Hepatocyte (in vitro differentiated cells): Measurements from ENCODE around the gene ATR. TPM values are rescaled to one million over a fixed set of nuclear protein-coding genes. Genes with fewer than 3 reads are reported as not detected.

Source experiments
- DNase-seq: peaks from one replicate; pipeline ENCODE4 v3.0.0-alpha.2; 2016; ENCODE audit warnings: low spot score
- H2AFZ ChIP-seq: fragments of 200-600 bp; sonication (generic); 2 replicates; pipeline ENCODE4 v1.6.0; 2016; ENCODE audit warnings: antibody characterized with exemption, mild to moderate bottlenecking
- H3K27ac ChIP-seq: fragments of 200-600 bp; sonication (generic); 2 replicates; pipeline ENCODE4 v1.5.1; 2016; ENCODE audit warnings: mild to moderate bottlenecking
- H3K27me3 ChIP-seq: fragments of 200-600 bp; sonication (generic); 2 replicates; pipeline ENCODE4 v1.6.1; 2016
- H3K36me3 ChIP-seq: fragments of 200-600 bp; sonication (generic); replicated peaks from 2 replicates; pipeline ENCODE4 v1.5.1; 2016; ENCODE audit warnings: low read depth; ENCODE audit not compliant: insufficient read depth
- H3K4me1 ChIP-seq: fragments of 200-600 bp; sonication (generic); 2 replicates; pipeline ENCODE4 v1.5.1; 2016; ENCODE audit warnings: mild to moderate bottlenecking, moderate library complexity; ENCODE audit not compliant: insufficient read depth
- H3K4me2 ChIP-seq: fragments of 200-600 bp; sonication (generic); 2 replicates; pipeline ENCODE4 v1.6.0; 2016
- H3K4me3 ChIP-seq: fragments of 200-600 bp; sonication (generic); 2 replicates; pipeline ENCODE4 v1.5.1; 2016; ENCODE audit warnings: mild to moderate bottlenecking
- H3K79me2 ChIP-seq: fragments of 200-600 bp; sonication (generic); 2 replicates; pipeline ENCODE4 v1.6.0; 2017; ENCODE audit warnings: mild to moderate bottlenecking
- H3K9me2 ChIP-seq: fragments of 200-600 bp; sonication (generic); replicated peaks from 2 replicates; pipeline ENCODE4 v1.6.0; 2017; ENCODE audit warnings: mild to moderate bottlenecking; ENCODE audit not compliant: insufficient read depth
- H3K9me3 ChIP-seq: fragments of 200-600 bp; sonication (generic); 2 replicates; pipeline ENCODE4 v1.5.1; 2016; ENCODE audit warnings: low read depth, mild to moderate bottlenecking
- H4K20me1 ChIP-seq: fragments of 200-600 bp; sonication (generic); 2 replicates; pipeline ENCODE4 v1.6.0; 2016; ENCODE audit warnings: mild to moderate bottlenecking; ENCODE audit not compliant: insufficient read depth, poor library complexity, severe bottlenecking
- CTCF ChIP-seq: fragments of 200-600 bp; sonication (generic); IDR thresholded peaks from 2 replicates; pipeline ENCODE4 v1.5.1; 2016; ENCODE audit warnings: antibody characterized with exemption, mild to moderate bottlenecking; ENCODE audit not compliant: poor library complexity
- EZH2 ChIP-seq: fragments of 200-600 bp; sonication (generic); IDR thresholded peaks from 2 replicates; pipeline ENCODE4 v1.6.1; 2016; ENCODE audit warnings: antibody characterized with exemption, mild to moderate bottlenecking, borderline replicate concordance
- EZH2phosphoT487 ChIP-seq: fragments of 200-600 bp; sonication (generic); IDR thresholded peaks from one replicate; pipeline ENCODE4 v1.6.1; 2018; ENCODE audit warnings: antibody characterized with exemption, mild to moderate bottlenecking, low read depth, moderate library complexity; ENCODE audit not compliant: unreplicated experiment, severe bottlenecking
- WGBS: methylation state at CpG from one replicate; pipeline ENCODE4 v1.1.6; 2016; ENCODE audit warnings: low lambda C conversion rate; ENCODE audit errors: missing lambda C conversion rate; 5-methylcytosine and 5-hydroxymethylcytosine counted together
- polyA plus RNA-seq: library from polyadenylated mRNA; unstranded; fragments of >200 nt; fragmentation: Nextera tagmentation; extraction: Ambion mirVana; gene quantifications from 2 replicates; pipeline ENCODE4 v1.2.1, GENCODE V29; 2016
- total RNA-seq: library from RNA; depleted of rRNA; stranded (reverse); fragments of >200 nt; gene quantifications from 2 replicates; pipeline ENCODE4 v1.2.3, GENCODE V29; 2014

ATR gene
- total and polyA plus RNA-seq, 2 experiments from 2014 or later = 10.0 to 35.6 TPM

GRCh38 chr3:142450189-142450588 is 128.3 kb downstream of the ATR start:
- TF ChIP-seq CTCF = no peak
- TF ChIP-seq EZH2 = no peak
- TF ChIP-seq EZH2phosphoT487 = no peak
- Histone ChIP-seq H3K9me3 (no peaks in the 10 kb centered on the region), H4K20me1 (peaks cover 3% of the 10 kb centered on the region), H3K4me3 (no peak overlapping the region), H2AFZ (no peak overlapping the region), H3K79me2 (peaks cover 24% of the 10 kb centered on the region), H3K9me2 (no peaks in the 10 kb centered on the region), H3K27ac (no peak overlapping the region), H3K27me3 (no peaks in the 10 kb centered on the region), H3K36me3 (no peaks in the 10 kb centered on the region), H3K4me1 (peaks cover 11% of the 10 kb centered on the region), H3K4me2 (no peak overlapping the region)
- 80% methylated on average over 3 of the region's 3 CpGs for WGBS
- DNase-seq = no peak

DNA sequence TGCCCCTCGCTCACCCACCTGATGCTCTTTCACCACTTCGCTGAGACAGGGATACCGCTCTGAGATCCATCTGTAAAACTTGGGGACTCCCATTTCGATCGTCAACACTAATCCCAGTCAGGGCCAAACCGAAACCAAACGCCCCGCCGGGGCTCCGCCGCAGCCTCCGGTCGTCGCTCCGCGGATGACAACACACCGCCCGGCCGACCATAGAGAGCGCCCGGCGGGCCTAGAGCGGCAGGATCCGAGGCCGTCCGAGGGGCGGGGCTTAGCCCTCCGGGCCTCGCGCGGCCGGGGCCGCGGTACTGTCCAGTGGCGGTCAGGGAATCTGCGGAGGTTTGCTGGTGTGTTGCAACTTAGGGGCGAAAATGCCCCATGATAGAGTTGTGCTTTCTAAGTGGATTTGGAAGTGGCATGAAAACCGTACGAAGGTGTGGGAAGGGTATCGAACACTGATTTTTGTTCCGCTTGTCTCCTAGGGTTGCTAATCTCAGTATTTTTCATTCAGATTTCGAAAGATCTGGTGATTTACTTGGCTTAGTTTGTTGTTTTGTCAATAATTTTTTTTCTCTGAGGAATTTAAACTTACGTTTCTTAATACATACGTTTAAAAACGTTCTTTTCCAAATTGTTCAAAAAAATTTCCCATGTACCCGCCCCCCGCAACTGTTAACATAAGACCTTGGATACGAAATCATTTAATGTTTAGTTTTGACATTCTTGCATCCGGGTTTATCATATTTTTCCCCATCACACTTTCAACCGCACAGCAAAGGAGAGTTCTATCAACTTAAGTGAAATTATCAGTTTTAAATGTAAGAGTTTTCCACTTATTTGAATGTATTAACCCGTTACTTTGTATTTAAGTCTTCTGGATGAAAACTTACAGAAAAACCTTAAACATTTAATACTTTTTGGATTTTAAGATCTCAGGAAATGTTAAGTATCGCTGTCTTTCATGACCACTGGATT is 130.4 kb downstream of the ATR start, which contains the start of gene XRN1:
Gene XRN1 (minus strand): TSS at position 186 of the 972 bp plus-strand sequence. CDS start 93 bp downstream, at position 93.
- Histone ChIP-seq H3K4me2 (peak within 1 kb of the TSS; percentile 84), H3K4me3 (peak within 1 kb of the TSS; percentile 67), H3K79me2 (peaks cover 44% of the 10 kb centered on the region), H3K4me1 (peaks cover 11% of the 10 kb centered on the region), H3K27ac (peak within 1 kb of the TSS; percentile 98), H4K20me1 (peaks cover 14% of the 10 kb centered on the region), H3K36me3 (no peaks in the 10 kb centered on the region), H2AFZ (peak within 1 kb of the TSS; percentile 87), H3K9me2 (no peaks in the 10 kb centered on the region), H3K27me3 (no peaks in the 10 kb centered on the region), H3K9me3 (no peaks in the 10 kb centered on the region)
- WGBS = 8% methylated on average over 51 of the region's 52 CpGs
- DNase-seq = peak; percentile 98
- no peak for TF ChIP-seq EZH2phosphoT487
- TF ChIP-seq EZH2 = no peak
- no peak for TF ChIP-seq CTCF

DNA sequence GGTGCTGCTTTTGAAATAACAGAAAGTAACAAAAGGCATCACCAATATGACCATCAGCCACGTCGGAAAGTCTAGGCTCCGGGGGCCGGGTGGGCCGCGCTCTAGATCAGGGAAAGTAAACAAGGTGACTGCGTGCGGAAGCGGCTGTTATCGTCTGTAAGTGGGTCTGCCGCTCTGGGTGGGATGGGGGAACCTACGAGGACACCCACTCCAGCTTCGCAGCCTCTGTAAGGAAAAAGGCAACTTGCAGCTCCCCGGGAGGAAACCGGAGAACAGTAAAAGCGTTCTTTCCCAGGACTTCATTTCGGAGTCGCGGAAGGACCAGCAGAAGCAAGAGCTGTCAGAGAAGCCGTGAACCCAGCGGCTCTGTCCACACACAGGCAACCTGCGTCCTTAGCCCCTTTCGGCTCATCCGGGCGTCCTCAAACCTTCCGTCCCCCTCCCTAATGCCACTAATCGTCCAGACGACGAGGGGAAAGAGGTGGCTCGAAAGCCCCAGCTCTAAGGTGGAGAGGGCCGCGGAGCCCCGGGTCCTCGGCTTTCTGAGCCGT is 131.2 kb downstream of the ATR start:
- H2AFZ ChIP-seq = peak overlapping the region; percentile 73
- H3K36me3 ChIP-seq = no peaks in the 10 kb centered on the region
- DNase-seq = peak; percentile 59
- H3K4me3 ChIP-seq = peak overlapping the region; percentile 67
- TF ChIP-seq EZH2 (no peak), EZH2phosphoT487 (no peak), CTCF (no peak)
- H3K4me1 ChIP-seq = peaks cover 11% of the 10 kb centered on the region
- H4K20me1 ChIP-seq = peaks cover 14% of the 10 kb centered on the region
- H3K4me2 ChIP-seq = peak overlapping the region; percentile 84
- H3K9me2 ChIP-seq = no peaks in the 10 kb centered on the region
- peak overlapping the region; percentile 98 for H3K27ac ChIP-seq
- no peaks in the 10 kb centered on the region for H3K27me3 ChIP-seq
- no peaks in the 10 kb centered on the region for H3K9me3 ChIP-seq
- under 1% methylated on average over 35 of the region's 35 CpGs for WGBS
- H3K79me2 ChIP-seq = peaks cover 52% of the 10 kb centered on the region
